ENCODE results near the gene ZNF467. TPM values are rescaled to one million over a fixed set of nuclear protein-coding genes. Genes with fewer than 3 reads are reported as not detected.

ZNF467 gene, protein sequence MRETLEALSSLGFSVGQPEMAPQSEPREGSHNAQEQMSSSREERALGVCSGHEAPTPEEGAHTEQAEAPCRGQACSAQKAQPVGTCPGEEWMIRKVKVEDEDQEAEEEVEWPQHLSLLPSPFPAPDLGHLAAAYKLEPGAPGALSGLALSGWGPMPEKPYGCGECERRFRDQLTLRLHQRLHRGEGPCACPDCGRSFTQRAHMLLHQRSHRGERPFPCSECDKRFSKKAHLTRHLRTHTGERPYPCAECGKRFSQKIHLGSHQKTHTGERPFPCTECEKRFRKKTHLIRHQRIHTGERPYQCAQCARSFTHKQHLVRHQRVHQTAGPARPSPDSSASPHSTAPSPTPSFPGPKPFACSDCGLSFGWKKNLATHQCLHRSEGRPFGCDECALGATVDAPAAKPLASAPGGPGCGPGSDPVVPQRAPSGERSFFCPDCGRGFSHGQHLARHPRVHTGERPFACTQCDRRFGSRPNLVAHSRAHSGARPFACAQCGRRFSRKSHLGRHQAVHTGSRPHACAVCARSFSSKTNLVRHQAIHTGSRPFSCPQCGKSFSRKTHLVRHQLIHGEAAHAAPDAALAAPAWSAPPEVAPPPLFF
- total RNA-seq: 1 to 10 TPM in 3 of 4 donors, under 1 TPM in 1; 0.40 to 6.7 (median 4.8) TPM

DNA sequence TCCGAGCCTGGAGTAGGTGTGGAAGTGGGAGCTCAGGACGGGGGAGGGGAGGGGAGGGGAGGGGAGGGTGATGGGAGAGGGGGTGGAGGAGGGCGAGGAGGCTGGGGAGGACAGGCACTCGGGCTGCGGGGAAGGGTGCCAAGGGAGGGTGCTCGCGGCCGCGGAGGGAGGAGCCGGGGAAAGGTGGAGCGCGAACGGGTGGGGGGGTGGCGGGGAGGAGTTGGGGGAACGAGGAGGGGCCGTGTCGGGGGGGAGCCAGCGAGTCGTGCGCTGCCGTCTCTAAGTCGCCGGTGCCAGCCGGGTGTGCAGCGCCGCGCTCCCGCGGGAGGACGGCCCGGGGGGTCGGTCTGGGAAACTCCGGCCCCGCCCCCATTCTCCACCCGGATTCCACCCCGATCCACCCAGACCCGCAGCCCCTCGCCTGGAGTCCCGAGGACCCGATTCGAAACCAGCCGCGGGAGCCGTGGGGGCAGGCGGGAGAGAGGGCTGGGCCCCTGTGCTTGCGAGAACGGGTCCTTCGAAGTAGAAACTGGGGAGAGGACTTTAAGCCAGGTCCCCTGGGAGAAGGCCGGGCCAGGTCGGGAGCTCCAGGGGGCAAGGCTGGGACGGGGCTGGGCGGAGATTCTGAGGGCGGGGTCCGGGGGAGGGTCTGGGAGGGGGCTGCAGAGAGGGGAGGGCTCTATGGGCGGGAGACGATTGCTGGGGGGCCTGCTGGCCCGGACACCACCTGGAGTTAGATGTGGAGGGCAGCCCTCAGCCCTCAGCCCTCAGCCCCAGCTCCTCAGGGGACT is at the start of gene ZNF467:
Gene ZNF467, minus strand, starts transcription at position 143 of the 791 bp plus-strand sequence. CDS start 2,556 bp downstream, outside the sequence.
- whole genome bisulfite sequencing, 2 donors (ENCODE audit: low coverage in 1 of 2): 2% methylated on average over 43 of the region's 57 CpGs; no CpG with 5 or more reads in 1 of the 2 donors
- intact Hi-C loops (cut with DNase I; ENCODE audit: low total_unique reads): no loop called here
- peak; percentile 70 for DNase-seq
- H3K36me3 ChIP-seq: no peaks in the 10 kb centered on the region
- no peak for TF ChIP-seq EP300 (IDR thresholded peaks at IDR 0.05; ENCODE audit: low read depth)
- TF ChIP-seq POLR2A (IDR thresholded peaks at IDR 0.05): no peak
- TF ChIP-seq POLR2AphosphoS5 (IDR thresholded peaks at IDR 0.05): no peak
- TF ChIP-seq, protein P1, sequence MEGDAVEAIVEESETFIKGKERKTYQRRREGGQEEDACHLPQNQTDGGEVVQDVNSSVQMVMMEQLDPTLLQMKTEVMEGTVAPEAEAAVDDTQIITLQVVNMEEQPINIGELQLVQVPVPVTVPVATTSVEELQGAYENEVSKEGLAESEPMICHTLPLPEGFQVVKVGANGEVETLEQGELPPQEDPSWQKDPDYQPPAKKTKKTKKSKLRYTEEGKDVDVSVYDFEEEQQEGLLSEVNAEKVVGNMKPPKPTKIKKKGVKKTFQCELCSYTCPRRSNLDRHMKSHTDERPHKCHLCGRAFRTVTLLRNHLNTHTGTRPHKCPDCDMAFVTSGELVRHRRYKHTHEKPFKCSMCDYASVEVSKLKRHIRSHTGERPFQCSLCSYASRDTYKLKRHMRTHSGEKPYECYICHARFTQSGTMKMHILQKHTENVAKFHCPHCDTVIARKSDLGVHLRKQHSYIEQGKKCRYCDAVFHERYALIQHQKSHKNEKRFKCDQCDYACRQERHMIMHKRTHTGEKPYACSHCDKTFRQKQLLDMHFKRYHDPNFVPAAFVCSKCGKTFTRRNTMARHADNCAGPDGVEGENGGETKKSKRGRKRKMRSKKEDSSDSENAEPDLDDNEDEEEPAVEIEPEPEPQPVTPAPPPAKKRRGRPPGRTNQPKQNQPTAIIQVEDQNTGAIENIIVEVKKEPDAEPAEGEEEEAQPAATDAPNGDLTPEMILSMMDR (IDR thresholded peaks at IDR 0.05): no peak
- H3K9me3 ChIP-seq: no peaks in the 10 kb centered on the region
- H3K27me3 ChIP-seq: peaks cover 23% of the 10 kb centered on the region
- in situ Hi-C loops (cut with MboI; ENCODE audit: low pct_ligation_motif_present in 1 of 4, low pct_unique_long_range_greater_than_20kb in 1 of 4, low sequenced_read_pairs in 3 of 4): no loop called here
- H3K27ac ChIP-seq: peak within 1 kb of the TSS; percentile 69 to 85 (median 77)
- H3K4me3 ChIP-seq: peak within 1 kb of the TSS; percentile 54 to 85 (median 66)
- H3K4me1 ChIP-seq: peaks cover 8 to 35% (median 20%) of the 10 kb centered on the region in 4 donors

DNA sequence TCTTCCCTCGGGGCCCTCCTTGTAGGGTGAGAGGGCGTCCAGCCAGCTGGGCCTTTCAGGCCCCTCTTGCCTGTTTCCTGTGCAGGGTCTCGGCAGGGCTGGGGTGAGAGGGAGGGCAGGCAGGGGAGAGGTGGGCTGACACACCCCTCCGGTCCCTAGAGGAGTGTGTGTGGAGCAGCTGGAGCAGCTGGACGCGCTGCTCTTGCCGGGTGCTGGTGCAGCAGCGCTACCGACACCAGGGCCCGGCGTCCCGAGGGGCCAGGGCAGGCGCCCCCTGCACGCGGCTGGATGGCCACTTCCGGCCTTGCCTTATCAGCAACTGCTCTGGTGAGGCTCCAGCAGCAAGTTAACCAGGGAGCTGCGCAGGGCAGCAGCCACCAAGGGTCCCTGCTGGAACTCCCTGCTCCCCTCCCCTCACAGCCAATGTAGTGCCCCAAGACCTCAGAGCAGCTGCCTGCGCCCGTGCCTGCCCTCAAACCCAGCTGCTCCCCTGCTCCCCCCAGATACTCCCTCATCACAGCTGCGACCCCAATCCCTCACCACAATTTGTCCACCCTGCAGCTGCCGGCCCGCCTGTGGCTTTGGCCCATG is 49.1 kb upstream of the ZNF467 start:
- WGBS, 2 donors (ENCODE audit: low coverage in 1 of 2): 73% methylated on average over 11 of the region's 22 CpGs; no CpG with 5 or more reads in 1 of the 2 donors

DNA sequence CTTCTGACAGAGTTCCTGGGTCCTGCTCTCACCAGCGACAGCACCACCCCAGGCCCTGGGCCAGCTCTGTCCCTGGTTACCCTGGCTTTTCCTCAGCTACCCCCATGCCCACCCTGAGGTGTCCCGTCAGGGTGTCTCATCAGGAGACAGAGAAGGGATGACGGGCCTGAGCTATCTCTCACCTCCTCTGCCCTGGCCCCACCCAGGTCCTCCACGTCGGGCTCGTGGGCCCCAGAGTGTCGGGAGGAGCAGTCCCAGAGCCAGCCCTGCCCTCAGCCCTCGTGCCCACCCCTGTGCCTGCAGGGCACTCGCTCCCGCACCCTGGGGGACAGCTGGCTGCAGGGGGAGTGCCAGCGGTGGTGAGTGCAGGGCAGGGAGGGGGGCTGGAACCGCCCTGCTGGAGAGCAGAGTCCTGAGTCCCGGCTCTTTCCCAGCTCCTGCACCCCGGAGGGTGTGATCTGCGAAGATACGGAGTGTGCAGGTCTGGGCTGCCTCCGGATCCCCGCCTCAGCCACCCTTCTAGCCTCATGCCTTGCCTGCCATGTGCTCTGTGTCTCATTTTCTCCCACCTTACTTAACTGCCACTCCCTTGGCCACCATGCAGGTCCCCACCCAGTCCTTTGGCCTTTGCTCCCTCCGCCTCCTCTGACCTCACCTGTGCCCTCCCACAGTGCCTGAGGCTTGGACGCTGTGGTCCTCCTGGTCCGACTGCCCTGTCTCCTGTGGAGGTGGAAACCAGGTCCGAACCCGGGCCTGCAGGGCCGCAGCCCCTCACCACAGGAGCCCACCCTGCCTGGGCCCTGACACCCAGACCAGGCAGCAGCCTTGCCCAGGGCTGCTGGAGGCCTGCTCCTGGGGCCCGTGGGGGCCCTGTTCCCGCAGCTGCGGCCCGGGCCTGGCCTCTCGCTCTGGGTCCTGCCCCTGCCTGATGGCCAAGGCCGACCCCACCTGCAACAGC is 48.1 kb upstream of the ZNF467 start:
- Histone ChIP-seq H3K4me3 (no peak overlapping the region), H3K27me3 (no peaks in the 10 kb centered on the region), H3K27ac (no peak overlapping the region), H3K36me3 (no peaks in the 10 kb centered on the region), H3K9me3 (no peaks in the 10 kb centered on the region), H3K4me1 (peaks cover 0 to 7% (median 4%) of the 10 kb centered on the region in 4 donors)
- peak; percentile 38 for DNase-seq
- TF ChIP-seq POLR2AphosphoS5 (IDR thresholded peaks at IDR 0.05): no peak
- no peak for TF ChIP-seq POLR2A (IDR thresholded peaks at IDR 0.05)
- TF ChIP-seq EP300 (IDR thresholded peaks at IDR 0.05; ENCODE audit: low read depth): no peak
- TF ChIP-seq, protein P1 (IDR thresholded peaks at IDR 0.05): no peak
- WGBS, 2 donors (ENCODE audit: low coverage in 1 of 2): 64 to 84% methylated on average over 3 to 22 of the region's 30 CpGs
- in situ Hi-C loops (cut with MboI; ENCODE audit: low pct_ligation_motif_present in 1 of 4, low pct_unique_long_range_greater_than_20kb in 1 of 4, low sequenced_read_pairs in 3 of 4) (no loop called here), intact Hi-C loops (cut with DNase I; ENCODE audit: low total_unique reads) (no loop called here)

More for the DNA sequence above, 49.1 kb upstream of the ZNF467 start:
- in situ Hi-C loops (cut with MboI; ENCODE audit: low pct_ligation_motif_present in 1 of 4, low pct_unique_long_range_greater_than_20kb in 1 of 4, low sequenced_read_pairs in 3 of 4): no loop called here
- no peaks in the 10 kb centered on the region for H3K9me3 ChIP-seq
- H3K4me1 ChIP-seq: peaks cover 0 to 7% (median 4%) of the 10 kb centered on the region in 4 donors
- H3K27me3 ChIP-seq: no peaks in the 10 kb centered on the region
- DNase-seq: no peak
- TF ChIP-seq POLR2A (IDR thresholded peaks at IDR 0.05) (no peak), POLR2AphosphoS5 (IDR thresholded peaks at IDR 0.05) (no peak), EP300 (IDR thresholded peaks at IDR 0.05; ENCODE audit: low read depth) (no peak)
- TF ChIP-seq, protein P1 (IDR thresholded peaks at IDR 0.05): no peak
- intact Hi-C loops (cut with DNase I; ENCODE audit: low total_unique reads): no loop called here
- H3K4me3 ChIP-seq: no peak overlapping the region
- no peak overlapping the region for H3K27ac ChIP-seq
- no peaks in the 10 kb centered on the region for H3K36me3 ChIP-seq
